Stimulated activated naive B cell treated with anti-CD40 and anti-IgM and Interleukin-4, amounts not matched to agents 10 μg/mL and 1 μg/mL and 100 μg/mL, for 72 hours (primary cell): ENCODE results near the gene FHIT.
A peak's percentile ranks its signal among the peaks of the same experiment; 100 is the strongest.

Experiments used
- ATAC-seq, 2 donors: fragments of 150-1000 bp; cut with Tn5 transposase; replicated peaks; 2 replicates each; pipeline ENCODE4 v1.10.0; 2021; ENCODE audit warnings: moderate library complexity in 1 of 2
- DNase-seq: peaks from one replicate; pipeline ENCODE4 v3.0.0; 2021
- H3K27ac Mint-ChIP-seq: one replicate; pipeline ENCODE4 v1.8.0; 2022; ENCODE audit warnings: mild to moderate bottlenecking, mixed read lengths
- H3K27me3 Mint-ChIP-seq, 2 donors: one replicate each; pipeline ENCODE4 v1.8.0; 2022; ENCODE audit warnings: mixed read lengths in 2 of 2
- H3K36me3 Mint-ChIP-seq, 2 donors: one replicate each; pipeline ENCODE4 v1.8.0; 2022; ENCODE audit warnings: mixed read lengths in 2 of 2, mild to moderate bottlenecking in 1 of 2
- H3K4me1 Mint-ChIP-seq, 2 donors: one replicate each; pipeline ENCODE4 v1.8.0; 2022; ENCODE audit warnings: mixed read lengths in 2 of 2, mild to moderate bottlenecking in 1 of 2
- H3K4me3 Mint-ChIP-seq, 2 donors: one replicate each; pipeline ENCODE4 v1.8.0; 2022; ENCODE audit warnings: mild to moderate bottlenecking in 2 of 2, mixed read lengths in 2 of 2, moderate library complexity in 1 of 2
- H3K9me3 Mint-ChIP-seq, 2 donors: one replicate each; pipeline ENCODE4 v1.8.0; 2022; ENCODE audit warnings: mixed read lengths in 2 of 2, mild to moderate bottlenecking in 1 of 2

FHIT gene

DNA sequence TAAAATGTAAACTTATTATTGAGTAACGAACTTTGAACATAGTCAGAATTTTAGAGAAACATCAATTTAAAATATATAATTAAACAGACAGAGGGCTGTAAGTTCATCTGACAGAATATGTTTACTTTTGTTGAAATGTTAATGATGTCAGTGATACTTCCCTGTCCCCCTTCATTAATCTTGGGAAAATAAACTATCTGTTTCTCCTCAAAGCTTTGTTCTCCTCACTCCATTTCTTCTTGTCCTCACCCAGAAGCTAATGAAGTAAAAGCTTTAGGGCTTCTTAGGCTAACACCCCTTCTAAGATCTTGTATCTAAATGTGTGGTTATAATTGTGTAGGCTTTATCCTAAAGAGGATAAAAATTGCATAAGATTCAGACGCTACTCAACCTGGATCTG lies 1031.8 kb downstream of the FHIT start:
- no peak overlapping the region for H3K27ac Mint-ChIP-seq
- H3K4me3 Mint-ChIP-seq: no peak overlapping the region
- ATAC-seq (no peak), DNase-seq (no peak)
- peaks cover 0 to 7% of the 10 kb centered on the region in 2 donors for H3K27me3 Mint-ChIP-seq
- H3K36me3 Mint-ChIP-seq: peaks cover 0 to 3% of the 10 kb centered on the region in 2 donors
- H3K9me3 Mint-ChIP-seq: peaks cover 0 to 3% of the 10 kb centered on the region in 2 donors
- H3K4me1 Mint-ChIP-seq: peaks cover 0 to 3% of the 10 kb centered on the region in 2 donors

DNA sequence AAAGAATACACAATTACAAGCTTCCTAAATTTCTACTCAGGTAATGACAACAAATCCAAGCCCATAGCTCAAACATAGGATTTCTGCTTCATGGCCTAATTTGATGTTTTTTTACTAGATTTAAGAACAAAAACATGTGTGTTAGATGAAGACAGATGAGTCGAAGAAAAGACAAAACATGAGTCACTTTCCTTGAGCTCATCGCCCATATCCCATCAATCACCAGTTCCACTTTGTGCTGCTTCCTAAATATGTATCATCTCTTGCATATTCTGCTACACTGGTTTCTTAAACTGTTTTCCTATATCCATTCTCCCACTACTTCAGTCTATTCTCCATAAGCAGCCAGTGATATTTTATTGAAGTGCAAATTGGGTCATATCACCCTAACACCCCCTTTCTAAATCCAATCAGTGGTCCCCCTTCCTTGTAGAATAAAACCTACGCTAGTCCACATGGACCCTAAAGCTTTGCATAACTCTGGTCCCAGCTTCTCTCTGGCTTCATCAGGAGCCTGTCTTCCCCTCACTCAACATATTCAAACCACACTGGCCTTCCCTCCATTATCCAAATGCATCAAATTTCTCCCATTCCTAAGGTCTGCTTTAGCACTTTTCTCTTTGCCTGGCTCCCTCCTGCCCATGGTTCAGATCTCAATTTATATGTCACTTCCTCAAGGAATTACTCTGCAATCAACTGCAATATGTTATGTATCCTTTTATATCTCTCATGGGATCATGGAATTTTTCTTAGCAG lies 1033.9 kb downstream of the FHIT start:
- no peaks in the 10 kb centered on the region for H3K27me3 Mint-ChIP-seq
- DNase-seq: no peak
- no peak for ATAC-seq
- H3K36me3 Mint-ChIP-seq: peaks cover 0 to 3% of the 10 kb centered on the region in 2 donors
- no peak overlapping the region for H3K27ac Mint-ChIP-seq
- no peak overlapping the region for H3K4me3 Mint-ChIP-seq
- peaks cover 0 to 2% of the 10 kb centered on the region in 2 donors for H3K4me1 Mint-ChIP-seq
- H3K9me3 Mint-ChIP-seq: no peaks in the 10 kb centered on the region

- H3K4me1 Mint-ChIP-seq: peaks cover 0 to 2% of the 10 kb centered on the region in 2 donors
- DNase-seq (no peak), ATAC-seq (no peak)
- H3K27ac Mint-ChIP-seq: no peak overlapping the region
- H3K4me3 Mint-ChIP-seq: no peak overlapping the region
- no peaks in the 10 kb centered on the region for H3K27me3 Mint-ChIP-seq
- H3K36me3 Mint-ChIP-seq: peaks cover 0 to 3% of the 10 kb centered on the region in 2 donors
- no peaks in the 10 kb centered on the region for H3K9me3 Mint-ChIP-seq
These were observed 1034.7 kb downstream of the FHIT start for GRCh38 chr3:60216462-60217075.

- DNase-seq (no peak), ATAC-seq (no peak)
- no peak overlapping the region for H3K27ac Mint-ChIP-seq
- H3K9me3 Mint-ChIP-seq: no peaks in the 10 kb centered on the region
- H3K36me3 Mint-ChIP-seq: peaks cover 0 to 3% of the 10 kb centered on the region in 2 donors
- no peak overlapping the region for H3K4me3 Mint-ChIP-seq
- H3K4me1 Mint-ChIP-seq: peaks cover 0 to 2% of the 10 kb centered on the region in 2 donors
- H3K27me3 Mint-ChIP-seq: no peaks in the 10 kb centered on the region
These were observed 1035.3 kb downstream of the FHIT start for GRCh38 chr3:60215946-60216345.

- no peak for ATAC-seq
- H3K27me3 Mint-ChIP-seq: no peaks in the 10 kb centered on the region
- no peak overlapping the region for H3K4me3 Mint-ChIP-seq
- H3K4me1 Mint-ChIP-seq: no peaks in the 10 kb centered on the region
- peaks cover 1 to 6% of the 10 kb centered on the region in 2 donors for H3K36me3 Mint-ChIP-seq
- H3K9me3 Mint-ChIP-seq: peaks cover 6 to 7% of the 10 kb centered on the region in 2 donors
- DNase-seq: no peak
- H3K27ac Mint-ChIP-seq: no peak overlapping the region
These were observed 1043.3 kb downstream of the FHIT start for GRCh38 chr3:60207905-60208304.

- peaks cover 1 to 6% of the 10 kb centered on the region in 2 donors for H3K36me3 Mint-ChIP-seq
- peaks cover 6 to 7% of the 10 kb centered on the region in 2 donors for H3K9me3 Mint-ChIP-seq
- no peak overlapping the region for H3K27ac Mint-ChIP-seq
- no peak overlapping the region for H3K4me3 Mint-ChIP-seq
- no peaks in the 10 kb centered on the region for H3K27me3 Mint-ChIP-seq
- no peak for DNase-seq
- H3K4me1 Mint-ChIP-seq: peaks cover 3 to 12% of the 10 kb centered on the region in 2 donors
- ATAC-seq: no peak
These were observed 1045.0 kb downstream of the FHIT start for GRCh38 chr3:60206206-60206605.

DNA sequence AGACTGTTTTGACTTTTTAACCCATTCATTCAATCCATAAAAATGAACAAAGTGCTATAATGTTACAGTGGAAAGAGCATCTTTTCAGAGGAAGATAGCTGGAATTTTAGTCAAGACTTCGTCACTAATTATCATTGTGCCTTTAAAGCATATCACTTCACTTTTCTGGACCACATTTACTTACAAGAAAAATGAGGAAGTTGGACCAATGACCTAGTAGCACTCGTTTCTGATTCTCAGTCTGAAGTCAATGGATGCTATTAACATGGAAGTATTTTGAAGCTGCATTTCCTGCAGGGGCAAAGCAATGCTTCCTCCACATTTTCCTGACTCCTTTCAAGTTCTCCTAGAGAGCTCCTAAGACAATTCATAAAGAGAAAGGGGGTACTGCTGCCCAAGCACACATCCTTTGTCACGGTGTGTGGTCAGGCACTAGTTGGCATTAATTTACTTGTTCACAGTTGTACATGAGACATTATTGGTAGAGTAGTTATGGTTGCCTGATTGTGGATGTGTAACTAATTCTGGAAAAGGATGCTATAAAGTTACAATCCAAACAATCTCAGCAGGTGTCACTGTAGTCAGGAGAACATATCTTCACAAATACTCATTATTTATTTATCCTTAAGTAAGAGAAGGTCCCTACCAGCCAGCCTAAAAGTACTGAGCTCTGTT lies 1049.1 kb downstream of the FHIT start:
- Mint-ChIP-seq H3K9me3 (peaks cover 0 to 4% of the 10 kb centered on the region in 2 donors), H3K4me3 (no peak overlapping the region), H3K36me3 (peaks cover 0 to 3% of the 10 kb centered on the region in 2 donors), H3K27ac (peak overlapping the region; percentile 47), H3K27me3 (no peaks in the 10 kb centered on the region), H3K4me1 (peaks cover 3 to 19% of the 10 kb centered on the region in 2 donors)
- ATAC-seq (peak; percentile 82 to 86), DNase-seq (no peak)

DNA sequence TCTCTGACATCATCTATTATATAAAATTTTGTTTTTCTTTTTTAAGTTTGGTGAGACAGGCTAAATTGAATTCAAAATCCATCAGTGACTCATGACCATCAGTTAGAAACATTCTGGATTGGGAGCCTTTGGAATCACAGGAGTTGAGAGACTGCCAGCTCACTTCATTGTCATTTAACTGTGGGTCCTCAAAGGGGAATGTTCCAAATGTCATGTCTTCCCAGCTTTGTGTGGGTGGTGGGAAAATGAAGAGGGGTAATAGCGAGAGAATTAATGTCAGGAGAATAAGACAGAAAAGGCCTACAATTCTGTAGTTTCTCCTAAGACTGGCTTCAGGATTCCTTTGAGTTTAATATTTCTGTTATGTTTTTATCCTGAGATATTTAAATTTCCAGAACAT lies 1051.9 kb downstream of the FHIT start:
- DNase-seq: no peak

DNA sequence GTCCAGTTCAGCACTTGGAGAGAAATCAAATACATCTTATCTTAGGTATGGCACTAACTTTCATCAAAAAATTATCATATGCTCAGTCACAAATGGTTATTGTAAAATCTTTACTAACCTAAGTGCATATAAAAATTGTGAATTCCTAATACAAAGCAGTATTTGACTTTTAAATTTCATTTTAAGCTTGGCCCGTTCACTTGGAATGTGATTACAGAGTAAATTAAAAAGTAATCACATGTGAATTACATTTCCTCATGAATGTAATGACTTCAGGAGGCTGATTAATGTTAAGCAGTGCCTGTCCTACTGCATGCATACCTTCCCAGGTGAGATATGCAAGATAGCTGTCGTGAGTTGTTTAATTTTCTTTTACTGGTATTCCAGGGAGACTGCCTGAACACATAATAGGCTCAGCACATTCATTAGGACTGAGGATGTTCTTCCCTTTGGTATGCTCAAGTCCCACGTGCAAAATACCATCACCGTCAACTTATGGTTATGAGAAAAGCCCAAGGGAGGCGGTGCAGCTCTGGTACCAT lies 1053.0 kb downstream of the FHIT start:
- ATAC-seq (no peak), DNase-seq (no peak)
- Mint-ChIP-seq H3K27me3 (no peaks in the 10 kb centered on the region), H3K4me1 (peaks cover 5 to 34% of the 10 kb centered on the region in 2 donors), H3K36me3 (peaks cover 0 to 6% of the 10 kb centered on the region in 2 donors), H3K27ac (no peak overlapping the region), H3K4me3 (no peak overlapping the region), H3K9me3 (peaks cover 0 to 8% of the 10 kb centered on the region in 2 donors)

More for the DNA sequence above, 1051.9 kb downstream of the FHIT start:
- Mint-ChIP-seq H3K4me3 (no peak overlapping the region), H3K4me1 (peaks cover 3 to 24% of the 10 kb centered on the region in 2 donors), H3K9me3 (peaks cover 0 to 8% of the 10 kb centered on the region in 2 donors), H3K27me3 (no peaks in the 10 kb centered on the region), H3K27ac (no peak overlapping the region), H3K36me3 (no peaks in the 10 kb centered on the region)
- ATAC-seq: no peak

GRCh38 chr3:60192297-60193114 lies 1058.7 kb downstream of the FHIT start:
- peak overlapping the region in 1 of 2 donors; percentile 12 for H3K4me3 Mint-ChIP-seq
- ATAC-seq (peak; percentile 84 to 88), DNase-seq (peak; percentile 58)
- H3K27ac Mint-ChIP-seq: peak overlapping the region; percentile 88
- peaks cover 0 to 10% of the 10 kb centered on the region in 2 donors for H3K36me3 Mint-ChIP-seq
- H3K27me3 Mint-ChIP-seq: no peaks in the 10 kb centered on the region
- peaks cover 0 to 6% of the 10 kb centered on the region in 2 donors for H3K9me3 Mint-ChIP-seq
- H3K4me1 Mint-ChIP-seq: peaks cover 21 to 53% of the 10 kb centered on the region in 2 donors

DNA sequence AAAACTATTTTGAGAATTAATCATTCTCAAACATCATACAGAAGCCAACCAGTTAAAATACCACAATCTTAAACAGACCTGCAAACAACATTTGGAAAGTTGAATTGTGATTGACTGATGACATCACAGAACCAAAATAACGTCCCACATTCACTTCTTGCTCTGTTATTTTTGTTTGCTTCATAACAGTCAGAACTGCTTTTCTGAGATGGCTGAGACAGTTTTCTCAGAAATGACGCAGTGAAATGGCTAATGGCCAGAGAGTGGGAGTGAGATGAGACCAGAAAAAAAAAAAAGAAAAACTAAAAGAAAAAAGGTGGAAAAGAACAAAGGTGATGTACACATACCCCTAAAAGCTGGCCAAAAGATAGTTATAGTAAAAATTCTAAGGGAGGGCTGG lies 1061.2 kb downstream of the FHIT start:
- Mint-ChIP-seq H3K9me3 (peaks cover 0 to 7% of the 10 kb centered on the region in 2 donors), H3K27me3 (no peaks in the 10 kb centered on the region), H3K4me3 (peak overlapping the region; percentile 55 to 59), H3K36me3 (peaks cover 0 to 10% of the 10 kb centered on the region in 2 donors), H3K4me1 (peaks cover 21 to 62% of the 10 kb centered on the region in 2 donors), H3K27ac (peak overlapping the region; percentile 93)
- DNase-seq: no peak
- peak; percentile 17 to 24 for ATAC-seq

DNA sequence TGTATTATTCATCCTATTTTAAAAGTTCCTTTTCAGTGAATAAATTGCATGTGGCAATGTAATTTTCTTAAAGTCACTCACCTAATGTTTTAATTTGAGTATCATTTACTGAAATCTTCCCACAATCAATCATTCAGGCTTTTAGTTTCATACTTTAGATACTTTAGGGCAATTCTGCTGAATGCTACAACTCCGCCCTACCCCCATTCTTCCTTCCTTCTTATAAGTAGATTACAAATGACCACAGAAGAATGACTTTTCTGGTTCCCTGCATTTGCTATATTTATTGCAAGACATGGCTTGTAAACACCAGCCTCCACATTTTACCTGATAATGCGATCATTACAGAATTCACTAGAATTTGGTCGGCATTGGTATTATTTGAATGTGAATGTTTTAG lies 1061.9 kb downstream of the FHIT start:
- ATAC-seq: peak; percentile 21 to 59
- peak overlapping the region; percentile 93 for H3K27ac Mint-ChIP-seq

DNA sequence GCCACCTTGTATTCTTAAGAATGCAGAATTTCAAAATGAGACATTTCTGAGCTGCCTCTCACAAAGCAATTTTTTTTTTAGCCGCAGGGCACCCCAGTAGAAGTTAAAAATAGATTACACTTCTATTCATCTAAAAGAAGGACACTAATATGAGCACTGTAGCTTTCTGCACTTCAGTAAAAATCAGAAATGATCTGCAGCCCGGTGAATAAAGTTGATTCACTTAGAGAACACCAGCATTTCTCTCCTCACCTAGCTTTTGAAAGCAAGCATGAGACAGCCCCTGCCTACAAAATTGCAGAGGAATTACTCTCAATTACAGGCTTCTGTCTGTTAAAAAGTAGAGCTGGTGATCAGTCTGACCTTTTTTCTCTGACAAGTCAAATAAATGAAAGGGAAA lies 1062.4 kb downstream of the FHIT start:
- no peaks in the 10 kb centered on the region for H3K27me3 Mint-ChIP-seq
- peaks cover 0 to 9% of the 10 kb centered on the region in 2 donors for H3K36me3 Mint-ChIP-seq
- H3K9me3 Mint-ChIP-seq: peaks cover 0 to 3% of the 10 kb centered on the region in 2 donors
- H3K27ac Mint-ChIP-seq: peak overlapping the region; percentile 31
- H3K4me3 Mint-ChIP-seq: peak overlapping the region in 1 of 2 donors; percentile 55
- ATAC-seq: peak; percentile 10 to 33
- H3K4me1 Mint-ChIP-seq: peaks cover 21 to 51% of the 10 kb centered on the region in 2 donors
- DNase-seq: no peak

More for the DNA sequence above, 1061.9 kb downstream of the FHIT start:
- Mint-ChIP-seq H3K4me1 (peaks cover 21 to 56% of the 10 kb centered on the region in 2 donors), H3K4me3 (peak overlapping the region in 1 of 2 donors; percentile 55), H3K9me3 (peaks cover 0 to 3% of the 10 kb centered on the region in 2 donors), H3K36me3 (peaks cover 0 to 10% of the 10 kb centered on the region in 2 donors), H3K27me3 (no peaks in the 10 kb centered on the region)
- no peak for DNase-seq
